ENCODE data around the gene TRPC3. TPM values are rescaled to one million over a fixed set of nuclear protein-coding genes. Genes with fewer than 3 reads are reported as not detected.

TRPC3 gene
- total and polyA plus RNA-seq, 2 of the 8 experiments (the other 6 are each of a cell fraction or from before 2014, with no cell fraction given) = 0.37 to 0.41 TPM

DNA sequence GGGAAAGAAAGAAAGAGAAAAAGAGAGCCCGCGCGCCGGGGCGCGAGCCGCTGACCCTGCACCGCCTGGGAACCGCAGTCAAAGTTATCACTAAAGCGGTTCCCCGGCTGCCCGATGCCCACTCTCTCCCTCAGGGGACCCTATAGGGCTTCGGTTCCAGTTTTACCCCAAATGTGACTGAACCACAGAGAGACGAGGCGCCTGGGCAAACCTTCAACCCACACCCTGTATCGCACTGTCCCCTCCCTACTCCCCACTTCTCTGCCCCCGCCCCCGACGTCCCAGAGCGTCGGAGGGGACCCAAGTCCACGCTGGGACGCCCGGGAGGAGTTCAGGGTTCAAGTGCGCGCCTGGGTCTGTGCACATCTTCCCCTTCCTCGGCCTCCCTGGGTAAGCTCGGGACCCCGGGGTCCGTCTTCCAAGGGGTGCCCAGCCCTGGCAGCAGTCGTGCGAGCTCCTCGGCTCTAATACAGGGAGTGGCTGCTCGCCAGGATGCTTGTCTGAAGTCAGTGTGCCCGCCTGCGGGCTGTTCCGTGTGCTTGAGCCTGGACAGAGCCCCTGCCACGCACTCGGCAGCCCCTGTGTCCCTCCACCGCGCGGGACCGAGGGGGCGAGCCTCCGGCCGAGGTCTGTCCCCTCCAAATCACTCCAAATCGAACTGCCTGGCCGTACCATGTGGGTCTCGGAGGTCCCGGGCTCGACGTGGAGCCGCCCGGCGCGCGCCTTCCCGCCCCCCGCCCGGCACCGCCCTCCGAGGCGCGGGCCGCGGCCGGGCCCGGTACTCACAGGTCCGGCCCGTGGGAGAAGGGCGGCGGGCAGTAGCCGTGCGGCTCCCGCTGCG, 960 bp downstream of the TRPC3 start:
- H4K20me1 ChIP-seq (replicated peaks in 1 of 2; ENCODE audit: control insufficient read depth in 1 of 2, insufficient read depth in 2 of 2, low read length in 2 of 2) = no peaks in the 10 kb centered on the region
- DNase-seq (ENCODE audit: low read depth in 1 of 2, low spot score in 2 of 2) (peak in 1 of 2 experiments; percentile 76), FAIRE-seq (no peak)
- H3K9ac ChIP-seq (replicated peaks in 1 of 4; ENCODE audit: extremely low read depth in 1 of 4, low read depth in 3 of 4, low read length in 3 of 4) = peak overlapping the region in 1 of 4 experiments; percentile 24; a peak in 2 of 7 replicates
- no peak overlapping the region for H2BK12ac ChIP-seq (ENCODE audit: low read depth, low read length)
- H3K36me3 ChIP-seq (ENCODE audit: control insufficient read depth in 2 of 4, insufficient read depth in 4 of 4, low read length in 3 of 4) = no peaks in the 10 kb centered on the region
- H3K4ac ChIP-seq (replicated peaks; ENCODE audit: insufficient read length, low read depth, low read length) = no peak overlapping the region
- H2BK15ac ChIP-seq (ENCODE audit: low read length) = no peak overlapping the region
- no peak overlapping the region for H4K91ac ChIP-seq (replicated peaks; ENCODE audit: insufficient read length, low read length)
- H2BK120ac ChIP-seq (replicated peaks; ENCODE audit: low read depth, low read length) = no peak overlapping the region
- peak overlapping the region; percentile 51 to 84 for H3K4me2 ChIP-seq (ENCODE audit: insufficient read depth in 1 of 2, low read depth in 2 of 2, low read length in 2 of 2)
- H3K23ac ChIP-seq (ENCODE audit: insufficient read length) = no peak overlapping the region
- no peak overlapping the region for H2BK20ac ChIP-seq (ENCODE audit: low read length)
- H3K79me1 ChIP-seq (ENCODE audit: low read depth, low read length) = no peaks in the 10 kb centered on the region
- no peak overlapping the region for H3K56ac ChIP-seq (replicated peaks; ENCODE audit: insufficient read length, low read depth, low read length)
- H2AFZ ChIP-seq (ENCODE audit: low read length) = peak overlapping the region; percentile 81
- H3K14ac ChIP-seq (ENCODE audit: insufficient read length) = no peak overlapping the region
- CTCF ChIA-PET (ENCODE audit: partially characterized antibody) = interaction anchor here (0.7 to 1.8 kb wide), 11 partner anchors 9 to 626 kb away, joined by 3 to 9 read pairs (median 4); no protein-coding TSS in a partner anchor
- H3K4me1 ChIP-seq (replicated peaks in 1 of 4; ENCODE audit: control insufficient read depth in 3 of 4, insufficient read depth in 4 of 4, low read length in 3 of 4) = peaks cover 0 to 2% (median 0%) of the 10 kb centered on the region in 4 experiments; a peak in 1 of 7 replicates
- peak overlapping the region; percentile 60; the same call in 1 of the 2 replicates for H3K18ac ChIP-seq (ENCODE audit: extremely low read depth, low read length)
- POLR2A ChIA-PET (ENCODE audit: partially characterized antibody) = no interaction called here
- H2BK5ac ChIP-seq (ENCODE audit: low read depth, low read length) = no peak overlapping the region
- H3K9me3 ChIP-seq (ENCODE audit: insufficient read depth in 2 of 2, low read depth in 1 of 2, low read length in 1 of 2) = no peaks in the 10 kb centered on the region
- H4K8ac ChIP-seq (ENCODE audit: extremely low read depth, insufficient read depth, low read length) = peak overlapping the region; percentile 83
- 2% methylated on average over 71 of the region's 76 CpGs; no CpG with 5 or more reads in 1 of the 2 experiments for WGBS, 2 experiments (ENCODE audit: extremely low coverage in 1 of 2, insufficient coverage in 1 of 2, insufficient read length in 1 of 2, insufficient replicate concordance in 2 of 2, low coverage in 1 of 2, low lambda C conversion rate in 2 of 2, missing lambda C conversion rate in 1 of 2)
- H3K4me3 ChIP-seq (ENCODE audit: extremely low read depth in 1 of 4, insufficient read depth in 2 of 4, low read depth in 3 of 4, low read length in 4 of 4) = peak overlapping the region; percentile 46 to 77 (median 69)
- H3K79me2 ChIP-seq (ENCODE audit: control insufficient read depth in 1 of 2, insufficient read depth in 2 of 2, low read length in 2 of 2) = no peaks in the 10 kb centered on the region
- H3K27me3 ChIP-seq (replicated peaks in 1 of 4; ENCODE audit: control insufficient read depth in 3 of 4, extremely low read depth in 1 of 4, insufficient read depth in 3 of 4, low read length in 3 of 4) = peaks cover 23 to 58% (median 42%) of the 10 kb centered on the region in 4 experiments
- H2AK5ac ChIP-seq (ENCODE audit: low read depth, low read length) = no peak overlapping the region
- peaks cover 16% of the 10 kb centered on the region; the same call in 1 of the 2 replicates for H3K23me2 ChIP-seq (ENCODE audit: low read depth, low read length)
- H3K27ac ChIP-seq (ENCODE audit: low read depth, low read length) = no peak overlapping the region
- H4K5ac ChIP-seq (ENCODE audit: insufficient read length, low read depth, low read length) = no peak overlapping the region
- TF ChIP-seq JUN (IDR thresholded peaks at IDR 0.05; ENCODE audit: low read depth, low read length) = no peak
- TF ChIP-seq SP2 (IDR thresholded peaks at IDR 0.05; ENCODE audit: low read length) = no peak
- no peak for TF ChIP-seq SAP30 (IDR thresholded peaks at IDR 0.05; ENCODE audit: insufficient read depth, insufficient replicate concordance, low read length)
- TF ChIP-seq TCF12 (IDR thresholded peaks at IDR 0.05; ENCODE audit: low read depth, low read length) = no peak
- peak; percentile 45 for TF ChIP-seq CTBP2 (IDR thresholded peaks at IDR 0.05; ENCODE audit: borderline replicate concordance, insufficient read depth, insufficient read length, low read length)
- peak; percentile 63; the same call in 1 of the 2 replicates for TF ChIP-seq SUZ12 (IDR thresholded peaks at IDR 0.05; ENCODE audit: low read length)
- no peak for TF ChIP-seq CTCF (IDR thresholded peaks at IDR 0.05; ENCODE audit: control extremely low read depth in 1 of 3, insufficient read depth in 1 of 3, low read depth in 1 of 3, low read length in 3 of 3)
- peak; percentile 22 for TF ChIP-seq ASH2L (IDR thresholded peaks at IDR 0.05; ENCODE audit: low read length)
